HG03442 (cell line): ENCODE data around the gene FAM185A.
"Not testable (repeated sequence)": the region's sequence is repeated elsewhere in the genome, so short reads cannot be mapped to it uniquely, and the experiment has no call there.

Experiments
- ATAC-seq: cut with Tn5 transposase; IDR thresholded peaks from one replicate; pipeline ENCODE4 v1.9.1; 2021; ENCODE audit warnings: mild to moderate bottlenecking, moderate library complexity; ENCODE audit not compliant: unreplicated experiment

Gene FAM185A

GRCh38 chr7:102828286-102828685 is 79.5 kb downstream of the FAM185A start:
- ATAC-seq = no peak

- no peak for ATAC-seq
These were observed 80.3 kb downstream of the FAM185A start for GRCh38 chr7:102829075-102829474.

GRCh38 chr7:102830197-102830596 is 81.4 kb downstream of the FAM185A start:
- no peak for ATAC-seq

- no peak for ATAC-seq
These were observed 83.9 kb downstream of the FAM185A start for GRCh38 chr7:102832674-102833073.

- ATAC-seq = no peak
These were observed 84.5 kb downstream of the FAM185A start for GRCh38 chr7:102833343-102833742.

DNA sequence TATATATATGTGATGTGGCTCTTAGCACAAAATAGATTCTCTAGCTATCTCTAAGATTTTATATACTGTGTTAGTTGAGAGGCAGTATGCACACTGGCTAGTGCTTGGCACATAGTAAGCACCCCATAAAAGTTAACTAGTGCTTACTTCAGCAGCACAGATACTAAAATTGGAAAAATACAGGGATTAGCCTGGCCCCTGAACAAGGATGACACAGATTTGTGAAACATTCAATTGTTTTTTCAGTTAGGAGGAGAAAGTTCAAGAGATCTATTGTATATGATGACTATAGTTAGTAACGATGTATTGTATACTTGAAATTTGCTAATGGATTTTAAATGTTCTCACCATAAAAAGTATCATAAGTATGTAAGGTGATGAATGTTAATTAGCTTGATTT is 85.7 kb downstream of the FAM185A start:
- no peak for ATAC-seq

DNA sequence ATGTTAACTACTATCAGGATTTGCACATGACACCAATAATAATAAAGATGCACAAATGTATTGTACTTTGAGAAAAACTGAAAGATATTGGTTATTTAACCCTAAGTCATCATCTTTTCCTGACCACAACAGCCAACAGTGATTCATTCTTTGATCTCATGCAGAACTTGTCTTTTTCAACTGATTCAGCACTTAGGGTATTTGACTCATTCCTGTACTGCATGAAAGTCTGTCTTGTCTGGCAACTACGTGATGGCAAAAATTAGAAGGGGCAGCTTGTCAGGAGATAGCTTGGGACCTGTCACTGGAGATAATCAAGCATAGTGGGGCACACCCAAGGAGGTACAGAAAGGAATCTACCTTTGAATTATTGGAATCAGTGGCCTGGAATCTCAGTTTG is 86.2 kb downstream of the FAM185A start:
- peak; percentile 96 for ATAC-seq

GRCh38 chr7:102836191-102836919 is 87.6 kb downstream of the FAM185A start:
- ATAC-seq = no peak

GRCh38 chr7:102836977-102837376 is 88.2 kb downstream of the FAM185A start:
- no peak for ATAC-seq

DNA sequence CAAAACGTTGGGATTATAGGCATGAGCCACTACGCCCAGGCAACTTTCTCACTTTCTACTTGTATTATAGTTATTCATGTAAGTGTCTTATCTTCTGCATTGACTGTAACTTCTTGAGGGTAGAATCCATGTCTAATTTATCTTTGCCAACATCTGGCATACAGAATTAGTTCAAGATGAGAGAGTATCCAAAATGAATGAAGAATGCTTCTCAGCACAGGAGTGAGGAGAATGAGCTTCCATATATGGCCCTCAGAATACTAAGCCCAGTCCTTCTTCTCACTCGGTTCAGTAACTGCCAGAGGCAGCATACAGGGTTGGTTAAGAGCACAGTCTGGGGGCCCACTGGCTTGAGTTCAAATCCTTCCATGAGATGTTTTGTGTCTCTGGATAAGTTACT is 89.0 kb downstream of the FAM185A start:
- ATAC-seq = no peak

DNA sequence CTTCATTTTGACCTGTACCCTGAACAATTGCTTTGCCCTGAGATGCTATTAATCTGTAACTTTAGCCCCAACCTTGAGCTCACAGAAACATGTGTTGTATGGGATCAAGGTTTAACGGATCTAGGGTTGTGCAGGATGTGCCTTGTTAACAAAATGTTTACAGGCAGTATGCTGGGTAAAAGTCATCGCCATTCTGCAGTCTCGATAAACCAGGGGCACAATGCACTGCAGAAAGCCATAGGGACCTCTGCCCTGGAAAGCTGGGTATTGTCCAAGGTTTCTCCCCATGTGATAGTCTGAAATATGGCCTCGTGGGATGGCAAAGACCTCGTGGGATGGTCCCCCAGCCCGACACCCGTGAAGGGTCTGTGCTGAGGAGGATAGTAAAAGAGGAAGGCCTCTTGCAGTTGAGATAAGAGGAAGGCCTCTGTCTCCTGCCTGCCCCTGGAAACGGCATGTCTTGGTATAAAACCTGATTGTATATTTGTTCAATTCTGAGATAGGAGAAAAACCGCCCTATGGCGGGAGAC is 89.8 kb downstream of the FAM185A start:
- ATAC-seq = not testable (repeated sequence)

GRCh38 chr7:102840404-102840803 is 91.6 kb downstream of the FAM185A start:
- no peak for ATAC-seq

DNA sequence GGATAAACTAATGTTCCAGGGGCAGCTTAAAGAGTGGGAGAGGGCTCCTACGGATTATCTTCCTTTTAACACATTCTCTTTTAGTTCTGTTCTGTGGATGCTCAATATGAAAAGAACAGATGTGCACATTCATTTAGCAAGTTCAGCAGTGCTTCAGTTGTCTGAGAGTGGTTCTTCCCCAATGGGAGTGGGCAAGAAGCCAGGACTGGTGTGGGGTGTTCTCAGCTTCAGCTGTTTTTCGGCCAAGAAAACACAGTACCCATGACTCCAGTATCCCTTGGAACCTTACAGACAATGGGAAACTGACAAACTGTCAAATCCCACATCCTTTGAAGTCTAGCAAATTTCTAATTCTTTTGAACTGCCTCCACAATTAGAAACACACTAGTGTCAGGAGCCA is 92.5 kb downstream of the FAM185A start:
- ATAC-seq = no peak

DNA sequence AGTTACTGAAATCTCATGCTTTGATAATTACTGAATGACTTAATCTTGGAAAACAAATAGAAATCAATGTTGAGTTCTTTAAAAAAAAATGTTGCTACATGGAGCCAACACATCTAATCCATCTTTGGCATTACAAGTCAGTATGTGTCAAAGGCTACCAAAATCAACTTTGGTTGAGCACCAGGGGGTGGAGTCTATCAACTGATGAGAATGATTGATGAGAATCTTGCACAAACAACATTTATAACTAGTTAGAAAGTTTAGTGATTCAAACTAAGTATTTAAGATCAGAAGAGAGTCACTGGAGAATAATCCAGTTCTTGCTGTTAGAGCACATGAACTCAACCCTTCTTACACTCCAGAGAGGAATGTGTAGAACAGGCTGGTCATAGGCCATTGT is 93.5 kb downstream of the FAM185A start:
- ATAC-seq = no peak

GRCh38 chr7:102843850-102844249 is 95.1 kb downstream of the FAM185A start:
- ATAC-seq = peak; percentile 97

- no peak for ATAC-seq
These were observed 96.5 kb downstream of the FAM185A start for GRCh38 chr7:102845346-102845745.

- ATAC-seq = no peak
These were observed 100.3 kb downstream of the FAM185A start for GRCh38 chr7:102849079-102849478.

DNA sequence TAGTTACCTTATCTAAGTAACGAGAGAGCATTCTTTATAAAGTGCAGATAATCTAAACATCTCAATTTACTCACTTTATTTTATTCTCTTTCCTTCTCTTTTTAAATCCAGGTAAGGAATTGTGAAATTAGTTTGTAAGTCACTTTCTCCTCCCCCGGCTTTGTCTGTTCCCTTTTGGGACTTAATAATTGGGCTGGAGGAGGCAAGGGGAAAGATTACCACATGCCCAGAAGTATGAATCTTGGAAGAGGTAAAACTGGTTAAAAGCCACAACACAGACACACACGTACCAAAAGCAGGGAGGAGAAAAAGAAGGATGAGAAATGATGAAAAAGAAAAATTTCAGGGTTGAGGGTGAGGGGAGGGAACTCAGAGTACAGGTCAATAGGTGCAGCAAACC is 100.7 kb downstream of the FAM185A start:
- no peak for ATAC-seq

GRCh38 chr7:102856036-102856435 is 107.2 kb downstream of the FAM185A start:
- ATAC-seq = no peak
